H1 (cell line): ENCODE data around the gene PGLYRP1. TPM values are rescaled to one million over a fixed set of nuclear protein-coding genes. Genes with fewer than 3 reads are reported as not detected.

ENCODE experiments used
- CEBPB ChIP-seq: IDR thresholded peaks from 2 replicates; pipeline ENCODE4 v1.6.1; 2012; ENCODE audit warnings: low read depth, low read length
- CREB1 ChIP-seq: IDR thresholded peaks from 2 replicates; pipeline ENCODE4 v1.6.1; 2012; ENCODE audit warnings: inconsistent platforms
- CTCF ChIP-seq, 3 experiments: IDR thresholded peaks; 1 replicate in 2 of 3; 2 replicates in 1 of 3; pipeline versions ENCODE4 v1.5.1 to v1.6.1; 2011; ENCODE audit warnings: low read length in 3 of 3, mild to moderate bottlenecking in 3 of 3, inconsistent platforms in 2 of 3, low read depth in 1 of 3, moderate library complexity in 1 of 3; ENCODE audit not compliant: insufficient read depth in 1 of 3; ENCODE audit errors: control extremely low read depth in 1 of 3
- EZH2 ChIP-seq: fragments of 200-600 bp; sonication (generic); IDR thresholded peaks from 2 replicates; pipeline ENCODE4 v1.7.1; 2012; ENCODE audit warnings: low read depth, mild to moderate bottlenecking, moderate library complexity, low read length, inconsistent platforms; ENCODE audit not compliant: severe bottlenecking
- GABPA ChIP-seq: IDR thresholded peaks from 2 replicates; pipeline ENCODE4 v1.6.1; 2011; ENCODE audit warnings: mild to moderate bottlenecking, low read length, moderate library complexity, borderline replicate concordance; ENCODE audit not compliant: insufficient read depth
- KDM5A ChIP-seq: fragments of 200-600 bp; IDR thresholded peaks from 2 replicates; pipeline ENCODE4 v1.7.1; 2012; ENCODE audit warnings: mild to moderate bottlenecking, low read length, inconsistent platforms, mixed read lengths
- MAX ChIP-seq: IDR thresholded peaks from 2 replicates; pipeline ENCODE4 v1.6.1; 2012; ENCODE audit warnings: inconsistent platforms
- RAD21 ChIP-seq, 2 experiments: IDR thresholded peaks in 1 of 2; conservative IDR thresholded peaks in 1 of 2; 2 replicates each; pipeline ENCODE4 v1.6.1; 2011; ENCODE audit warnings: low read depth in 2 of 2, low read length in 2 of 2, improper control_type of control experiment in 1 of 2, inconsistent platforms in 1 of 2, mild to moderate bottlenecking in 1 of 2, moderate library complexity in 1 of 2
- RFX5 ChIP-seq: IDR thresholded peaks from 2 replicates; pipeline ENCODE4 v1.6.1; 2011; ENCODE audit warnings: low read depth, low read length, improper control_type of control experiment, borderline replicate concordance
- SP1 ChIP-seq: IDR thresholded peaks from 2 replicates; pipeline ENCODE4 v1.6.1; 2011; ENCODE audit warnings: low read depth, low read length
- SRF ChIP-seq: IDR thresholded peaks from 2 replicates; pipeline ENCODE4 v1.6.1; 2011; ENCODE audit warnings: mild to moderate bottlenecking, low read depth, low read length, moderate library complexity
- SUZ12 ChIP-seq: fragments of 200-600 bp; sonication (generic); IDR thresholded peaks from 2 replicates; pipeline ENCODE4 v1.6.1; 2012; ENCODE audit warnings: mild to moderate bottlenecking, inconsistent platforms, low read length, moderate library complexity, mixed read lengths
- TEAD4 ChIP-seq: IDR thresholded peaks from 2 replicates; pipeline ENCODE4 v1.6.1; 2012; ENCODE audit warnings: low read depth, low read length, inconsistent platforms, mixed read lengths
- polyA plus RNA-seq, 7 experiments: library from polyadenylated mRNA; depleted of rRNA in 3 of 7; stranded (reverse) in 5 of 7; unstranded in 2 of 7; fragments of >200 nt in 5 of 7; fragments of 200-250 nt in 2 of 7; gene quantifications; 1 replicate in 5 of 7; 2 replicates in 1 of 7; 4 replicates in 1 of 7; pipeline versions ENCODE4 v1.2.1 to v1.2.3, GENCODE V29; 2011 to 2013; ENCODE audit warnings: missing spikeins in 2 of 7, mixed read lengths in 2 of 7
- total RNA-seq: library from RNA; stranded (reverse); fragmentation: NEBNext Ultra II Directional; extraction: Animal tissue kit (Norgen Biotek cat#: 25700); gene quantifications from 2 replicates; pipeline ENCODE4 v1.2.1, GENCODE V29; 2021

PGLYRP1 gene
- total and polyA plus RNA-seq, 2 of the 8 experiments (the other 6 are each of a cell fraction or from before 2014, with no cell fraction given) = not detected

DNA sequence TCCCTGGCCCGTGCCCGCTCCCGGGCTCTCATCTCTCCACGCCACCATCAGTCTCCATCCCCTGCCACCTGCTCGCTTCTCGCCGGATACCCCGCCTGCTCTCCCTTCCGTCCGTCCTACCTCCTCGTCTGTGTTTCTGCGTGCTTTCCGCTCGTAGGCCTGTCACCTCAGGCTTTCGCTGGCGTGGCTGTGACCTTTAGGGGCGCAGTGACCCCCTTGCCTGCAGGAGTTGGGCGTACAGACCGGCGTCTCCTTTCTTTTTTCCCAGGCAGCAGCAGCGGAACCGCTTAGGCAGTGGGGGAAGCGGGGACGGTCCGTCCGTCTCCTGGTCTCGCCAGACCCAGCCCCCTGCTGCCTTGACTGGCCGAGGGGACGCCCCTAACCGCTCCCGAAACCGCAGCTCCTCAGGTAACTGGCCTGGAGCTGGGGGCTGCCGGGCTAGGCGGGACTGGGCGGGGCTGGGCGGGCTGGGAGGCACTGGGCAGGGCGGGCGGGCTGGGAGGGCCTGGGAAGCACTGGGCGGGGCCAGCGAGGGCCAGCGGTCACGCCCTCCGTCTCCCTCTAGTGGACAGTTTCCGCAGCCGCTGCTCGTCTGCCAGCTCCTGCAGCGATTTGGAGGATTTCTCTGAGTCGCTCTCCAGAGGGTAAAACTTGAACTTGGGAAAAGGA lies 6.3 kb downstream of the PGLYRP1 start (continued):
- TF ChIP-seq CTCF (IDR thresholded peaks at IDR 0.05; ENCODE audit: control extremely low read depth in 1 of 3, insufficient read depth in 1 of 3, low read depth in 1 of 3, low read length in 3 of 3) (peak; percentile 77 to 92 (median 80)), RAD21 (IDR thresholded peaks at IDR 0.05 in 1 of 2, conservative IDR thresholded peaks at IDR 0.05 in 1 of 2; ENCODE audit: low read depth in 2 of 2, low read length in 2 of 2) (peak; percentile 32 to 46; a peak in 3 of 4 replicates), RFX5 (no peak), SRF (no peak), KDM5A (no peak), SUZ12 (no peak), MAX (0 out of 2 replicates have a peak, but pooled peaks have one; percentile 12), EZH2 (peak; percentile 65), CEBPB (no peak), TEAD4 (no peak), GABPA (no peak), SP1 (peak; percentile 65), CREB1 (peak; percentile 45; the same call in 1 of the 2 replicates)
